ENCODE results near the gene PGA5. TPM values are rescaled to one million over a fixed set of nuclear protein-coding genes. Genes with fewer than 3 reads are reported as not detected.
"Not testable (repeated sequence)": the region's sequence is repeated elsewhere in the genome, so short reads cannot be mapped to it uniquely, and the experiment has no call there.

Gene PGA5
- total RNA-seq, 4 donors from 2014 or later = 0.54 TPM; not detected in 3

DNA sequence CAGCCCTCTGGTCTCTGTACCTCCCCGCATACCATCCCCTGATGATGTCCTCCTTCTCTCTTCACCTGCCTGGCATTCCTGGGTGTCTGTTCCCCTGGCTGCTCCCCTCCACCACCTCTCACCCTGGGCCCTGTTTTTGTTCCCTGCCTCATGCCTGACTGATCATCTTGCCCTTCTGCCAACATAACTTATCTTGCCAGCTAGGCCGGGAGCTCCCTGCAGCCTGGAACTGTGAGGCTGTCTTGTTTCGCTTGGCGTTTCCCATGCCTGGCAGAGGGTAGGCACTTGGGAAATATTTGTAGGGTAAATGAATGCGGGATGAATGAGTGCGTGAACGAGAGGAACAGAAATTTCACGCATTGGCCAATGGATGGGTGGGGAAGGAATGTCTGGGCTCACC is 8.2 kb downstream of the PGA5 start:
- not testable (repeated sequence) for ATAC-seq

GRCh38 chr11:61250796-61251765 is 10.1 kb downstream of the PGA5 start:
- WGBS, 2 donors (ENCODE audit: low coverage in 1 of 2) = 61 to 63% methylated on average over 2 to 6 of the region's 20 CpGs
- H3K4me3 ChIP-seq, H3K36me3 ChIP-seq, ATAC-seq, H3K27ac ChIP-seq, H3K4me1 ChIP-seq, H3K27me3 ChIP-seq, H3K9me3 ChIP-seq: not testable (repeated sequence)

More for the DNA sequence above, 8.2 kb downstream of the PGA5 start:
- H3K4me3 ChIP-seq, H3K36me3 ChIP-seq, H3K9me3 ChIP-seq, H3K27me3 ChIP-seq, H3K27ac ChIP-seq, H3K4me1 ChIP-seq: not testable (repeated sequence)
- 68% methylated on average over 3 of the region's 8 CpGs; no CpG with 5 or more reads in 1 of the 2 donors for WGBS, 2 donors (ENCODE audit: low coverage in 1 of 2)

DNA sequence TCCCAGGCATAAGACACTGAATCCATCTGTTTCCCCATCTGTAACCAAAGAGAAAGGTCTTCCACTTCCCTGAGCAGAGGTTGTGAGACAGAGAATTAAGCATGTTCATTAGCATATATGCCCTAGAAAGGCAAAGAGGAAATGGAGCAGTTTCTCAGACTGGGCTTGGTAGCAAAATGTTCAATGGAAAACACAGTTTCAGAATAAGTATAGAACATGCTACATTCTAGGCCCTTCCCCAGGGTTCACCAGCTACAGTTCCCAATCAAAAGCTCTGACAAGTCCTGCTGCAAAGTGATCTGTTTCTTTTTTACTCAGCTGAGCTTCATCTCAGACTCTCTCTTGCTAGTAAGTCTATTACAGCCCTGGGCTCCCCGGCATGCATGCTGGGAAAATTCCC is 11.4 kb downstream of the PGA5 start:
- H3K4me3 ChIP-seq, H3K4me1 ChIP-seq, ATAC-seq, H3K9me3 ChIP-seq, H3K36me3 ChIP-seq, H3K27ac ChIP-seq, H3K27me3 ChIP-seq: not testable (repeated sequence)
- WGBS, 2 donors (ENCODE audit: low coverage in 1 of 2) = 67% methylated on average over 1 of the region's 1 CpG; no CpG with 5 or more reads in 1 of the 2 donors

GRCh38 chr11:61254403-61255025 is 13.5 kb downstream of the PGA5 start:
- H3K4me3 ChIP-seq = no peak overlapping the region
- 18 to 80% methylated on average over 3 of the region's 12 CpGs for WGBS, 2 donors (ENCODE audit: low coverage in 1 of 2)

DNA sequence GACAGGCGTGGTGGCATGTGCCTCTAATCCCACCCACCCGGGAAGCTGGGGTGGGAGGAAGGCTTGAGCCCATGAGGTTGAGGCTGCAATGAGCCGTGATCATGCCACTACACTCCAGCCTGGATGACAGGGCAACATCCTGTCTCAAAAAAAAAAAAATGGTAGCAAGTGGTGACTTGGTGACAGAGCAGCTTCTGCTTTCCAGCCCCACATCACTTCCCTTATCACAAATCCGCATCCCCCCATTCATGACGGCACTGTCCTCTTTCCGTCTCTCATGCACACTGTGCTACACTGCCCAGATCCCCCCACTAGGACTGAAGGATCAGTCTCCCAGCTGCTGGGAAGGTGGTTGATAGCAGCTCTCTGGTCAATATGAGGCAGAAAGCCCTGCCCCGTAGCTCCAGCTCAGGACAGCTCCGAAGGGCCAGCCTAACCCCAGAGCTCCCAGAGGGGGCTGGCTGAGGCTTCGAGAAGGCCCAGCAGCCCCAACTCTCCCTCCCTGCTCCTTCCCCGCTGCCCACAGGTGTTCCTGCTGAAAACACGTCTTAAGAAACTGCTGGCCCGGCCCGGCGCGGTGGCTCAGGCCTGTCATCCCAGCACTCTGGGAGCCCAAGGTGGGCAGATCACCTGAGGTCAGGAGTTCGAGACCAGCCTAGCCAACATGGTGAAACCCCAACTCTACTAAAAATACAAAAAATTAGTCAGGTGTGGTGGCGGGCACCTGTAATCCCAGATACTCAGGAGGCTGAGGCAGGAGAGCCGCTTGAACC is 15.9 kb downstream of the PGA5 start:
- TF ChIP-seq POLR2A (IDR thresholded peaks at IDR 0.05) (no peak), POLR2AphosphoS5 (IDR thresholded peaks at IDR 0.05) (no peak), EP300 (IDR thresholded peaks at IDR 0.05) (no peak)
- TF ChIP-seq, protein P1, sequence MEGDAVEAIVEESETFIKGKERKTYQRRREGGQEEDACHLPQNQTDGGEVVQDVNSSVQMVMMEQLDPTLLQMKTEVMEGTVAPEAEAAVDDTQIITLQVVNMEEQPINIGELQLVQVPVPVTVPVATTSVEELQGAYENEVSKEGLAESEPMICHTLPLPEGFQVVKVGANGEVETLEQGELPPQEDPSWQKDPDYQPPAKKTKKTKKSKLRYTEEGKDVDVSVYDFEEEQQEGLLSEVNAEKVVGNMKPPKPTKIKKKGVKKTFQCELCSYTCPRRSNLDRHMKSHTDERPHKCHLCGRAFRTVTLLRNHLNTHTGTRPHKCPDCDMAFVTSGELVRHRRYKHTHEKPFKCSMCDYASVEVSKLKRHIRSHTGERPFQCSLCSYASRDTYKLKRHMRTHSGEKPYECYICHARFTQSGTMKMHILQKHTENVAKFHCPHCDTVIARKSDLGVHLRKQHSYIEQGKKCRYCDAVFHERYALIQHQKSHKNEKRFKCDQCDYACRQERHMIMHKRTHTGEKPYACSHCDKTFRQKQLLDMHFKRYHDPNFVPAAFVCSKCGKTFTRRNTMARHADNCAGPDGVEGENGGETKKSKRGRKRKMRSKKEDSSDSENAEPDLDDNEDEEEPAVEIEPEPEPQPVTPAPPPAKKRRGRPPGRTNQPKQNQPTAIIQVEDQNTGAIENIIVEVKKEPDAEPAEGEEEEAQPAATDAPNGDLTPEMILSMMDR (IDR thresholded peaks at IDR 0.05) = no peak
- H3K9me3 ChIP-seq = no peaks in the 10 kb centered on the region
- no peaks in the 10 kb centered on the region for H3K27me3 ChIP-seq
- H3K36me3 ChIP-seq = no peaks in the 10 kb centered on the region
- ATAC-seq = no peak
- WGBS, 2 donors (ENCODE audit: low coverage in 1 of 2) = 88 to 100% methylated on average over 2 of the region's 18 CpGs
- H3K4me3 ChIP-seq = no peak overlapping the region
- no peak overlapping the region for H3K27ac ChIP-seq
- no peaks in the 10 kb centered on the region for H3K4me1 ChIP-seq

More at GRCh38 chr11:61254403-61255025, 13.5 kb downstream of the PGA5 start:
- no peak for TF ChIP-seq EP300 (IDR thresholded peaks at IDR 0.05)
- TF ChIP-seq, protein P1 (IDR thresholded peaks at IDR 0.05) = peak in 3 of 4 experiments; percentile 53 to 75 (median 62)
- TF ChIP-seq POLR2A (IDR thresholded peaks at IDR 0.05) = no peak
- Histone ChIP-seq H3K27ac (no peak overlapping the region), H3K4me1 (no peaks in the 10 kb centered on the region), H3K27me3 (no peaks in the 10 kb centered on the region), H3K36me3 (no peaks in the 10 kb centered on the region), H3K9me3 (no peaks in the 10 kb centered on the region)
- ATAC-seq = peak; percentile 62

DNA sequence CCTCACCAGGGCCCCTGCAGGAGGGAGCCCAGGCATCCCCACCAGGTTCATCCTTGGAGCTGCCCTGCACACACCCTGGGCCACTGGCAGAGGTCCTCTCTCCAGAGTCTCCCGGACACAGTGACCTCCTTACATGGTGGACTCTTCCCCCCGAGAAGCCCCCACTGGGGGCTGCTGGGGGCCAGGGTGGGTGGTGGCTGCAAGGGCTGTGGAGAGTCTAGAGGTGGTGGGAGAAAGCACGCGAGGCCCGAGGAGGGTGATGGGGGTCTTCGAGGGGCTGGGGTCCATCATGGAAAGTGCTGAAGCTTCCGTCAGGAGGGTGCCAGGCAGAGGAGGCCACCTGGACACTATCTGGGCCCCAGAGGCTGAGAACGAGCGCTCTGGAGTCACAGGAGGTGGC is 17.6 kb downstream of the PGA5 start:
- no peak for ATAC-seq
- no peak for TF ChIP-seq POLR2AphosphoS5 (IDR thresholded peaks at IDR 0.05)
- TF ChIP-seq POLR2A (IDR thresholded peaks at IDR 0.05) = no peak
- TF ChIP-seq, protein P1 (IDR thresholded peaks at IDR 0.05) = no peak
- TF ChIP-seq EP300 (IDR thresholded peaks at IDR 0.05) = no peak
- H3K27ac ChIP-seq = no peak overlapping the region
- no peaks in the 10 kb centered on the region for H3K9me3 ChIP-seq
- no peaks in the 10 kb centered on the region for H3K27me3 ChIP-seq
- H3K36me3 ChIP-seq = no peaks in the 10 kb centered on the region
- H3K4me3 ChIP-seq = no peak overlapping the region
- 57% methylated on average over 4 of the region's 9 CpGs; no CpG with 5 or more reads in 1 of the 2 donors for WGBS, 2 donors (ENCODE audit: low coverage in 1 of 2)
- H3K4me1 ChIP-seq = no peaks in the 10 kb centered on the region

Measured in gastroesophageal sphincter (tissue), 4 donors.